A673 (cell line): ENCODE results near the gene ZNRF3. TPM values are rescaled to one million over a fixed set of nuclear protein-coding genes. Genes with fewer than 3 reads are reported as not detected.
A peak's percentile ranks its signal among the peaks of the same experiment; 100 is the strongest.

Source experiments
- BruUV-seq: library from RNA; stranded (reverse); fragments of 400-500 nt; replicated peaks from 2 replicates; lab custom pipeline; 2021; lab: Mats Ljungman, UMichigan
- CTCF ChIA-PET: fragments of 300-600 bp; sonication (Branson Sonifier 250); formaldehyde crosslinking; loops from one replicate; lab custom pipeline; 2022; ENCODE audit warnings: antibody characterized with exemption; lab: Charles Lee
- POLR2A ChIA-PET: fragments of 300-600 bp; sonication (Branson Sonifier 250); formaldehyde crosslinking; loops from one replicate; lab custom pipeline; 2022; ENCODE audit warnings: antibody characterized with exemption; ENCODE audit not compliant: low non-redundant PET; lab: Charles Lee
- DNase-seq: peaks from one replicate; pipeline ENCODE4 v3.0.0-alpha.2; 2015; ENCODE audit warnings: low spot score
- H3K27ac ChIP-seq: fragments of 200-600 bp; sonication (generic); 2 replicates; pipeline ENCODE4 v1.5.1; 2016; ENCODE audit warnings: mixed run types, low read depth, mild to moderate bottlenecking, mixed read lengths, antibody characterized with exemption, low read length; ENCODE audit not compliant: poor library complexity, severe bottlenecking
- H3K27me3 ChIP-seq: fragments of 200-600 bp; sonication (generic); replicated peaks from 2 replicates; pipeline ENCODE4 v1.6.1; 2017; ENCODE audit warnings: mixed run types, low read depth, mild to moderate bottlenecking, mixed read lengths, antibody characterized with exemption, low read length; ENCODE audit not compliant: insufficient read depth, poor library complexity
- H3K36me3 ChIP-seq: fragments of 200-600 bp; sonication (generic); 2 replicates; pipeline ENCODE4 v1.6.1; 2016; ENCODE audit warnings: mixed run types, mild to moderate bottlenecking, mixed read lengths, antibody characterized with exemption, low read length; ENCODE audit not compliant: insufficient read depth, poor library complexity, severe bottlenecking
- H3K4me1 ChIP-seq: fragments of 200-600 bp; sonication (generic); 2 replicates; pipeline ENCODE4 v1.6.1; 2017; ENCODE audit warnings: mixed run types, mild to moderate bottlenecking, mixed read lengths, antibody characterized with exemption, low read length; ENCODE audit not compliant: insufficient read depth, poor library complexity, severe bottlenecking
- H3K4me3 ChIP-seq: fragments of 200-600 bp; sonication (generic); 2 replicates; pipeline ENCODE4 v1.5.1; 2016; ENCODE audit warnings: low read depth, mixed run types, mild to moderate bottlenecking, mixed read lengths, low read length; ENCODE audit not compliant: poor library complexity, severe bottlenecking
- H3K9me3 ChIP-seq: fragments of 200-600 bp; sonication (generic); 2 replicates; pipeline ENCODE4 v1.6.1; 2016; ENCODE audit warnings: mixed run types, low read depth, mild to moderate bottlenecking, mixed read lengths, antibody characterized with exemption, low read length; ENCODE audit not compliant: poor library complexity, severe bottlenecking
- EZH2 ChIP-seq: fragments of 200-600 bp; sonication (generic); IDR thresholded peaks from 2 replicates; pipeline ENCODE4 v1.6.1; 2017; ENCODE audit warnings: borderline replicate concordance, low read depth, mild to moderate bottlenecking, mixed read lengths, antibody characterized with exemption, low read length; ENCODE audit not compliant: poor library complexity, severe bottlenecking
- intact Hi-C: fragments of 100-400 bp; cut with micrococcal nuclease; formaldehyde crosslinking; loops from one replicate; pipeline ENCODE4 v1.10.0; 2022; ENCODE audit not compliant: unreplicated experiment
- total RNA-seq: library from RNA; stranded (reverse); gene quantifications from 2 replicates; pipeline ENCODE4 v1.2.3, GENCODE V29; 2021
- TF ChIP-seq, protein P1 (sequence below): fragments of 300-800, 200-600 bp; sonication (generic); conservative IDR thresholded peaks from 2 replicates; pipeline ENCODE4 v1.5.1; 2017; ENCODE audit warnings: low read depth, mild to moderate bottlenecking, antibody characterized with exemption, low read length, moderate library complexity, mixed read lengths

Gene ZNRF3
- total RNA-seq, 1 experiment from 2014 or later: 11.9 TPM

DNA sequence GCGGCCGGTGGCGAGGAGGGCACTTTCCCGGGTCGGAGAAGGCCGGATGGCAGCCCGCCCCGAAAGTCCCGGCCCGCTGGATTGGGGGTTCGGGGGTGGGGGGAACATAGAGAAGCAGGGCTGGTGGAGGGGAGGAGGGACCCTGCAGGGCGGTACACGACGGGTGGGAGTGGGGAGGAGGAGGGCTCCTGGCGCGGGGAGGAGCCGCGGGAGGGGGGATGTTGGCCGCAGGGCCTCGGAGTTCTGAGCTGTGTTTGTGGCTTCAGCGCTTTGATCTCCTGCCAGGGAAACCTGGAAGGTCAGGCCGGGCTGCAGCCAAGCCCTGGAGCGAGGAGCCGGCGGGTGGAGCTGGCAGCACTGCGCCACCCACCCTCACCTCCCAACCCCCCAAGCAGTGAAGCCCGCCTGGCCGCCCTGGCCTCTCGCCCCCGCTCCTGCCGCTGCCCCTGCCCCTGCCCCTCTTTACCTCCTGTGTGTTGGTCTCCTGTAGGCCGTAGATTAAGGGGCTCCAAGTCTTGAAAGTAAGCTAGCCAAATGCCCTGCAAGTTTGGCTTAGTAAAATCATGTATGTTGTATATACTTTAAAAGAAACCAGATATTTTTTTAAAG, 147.3 kb downstream of the ZNRF3 start:
- Histone ChIP-seq H3K9me3 (no peaks in the 10 kb centered on the region), H3K4me3 (peak overlapping the region; percentile 14), H3K27me3 (no peaks in the 10 kb centered on the region), H3K4me1 (peaks cover 7% of the 10 kb centered on the region), H3K36me3 (no peaks in the 10 kb centered on the region), H3K27ac (no peak overlapping the region)
- no peak for TF ChIP-seq EZH2
- TF ChIP-seq, protein P1, sequence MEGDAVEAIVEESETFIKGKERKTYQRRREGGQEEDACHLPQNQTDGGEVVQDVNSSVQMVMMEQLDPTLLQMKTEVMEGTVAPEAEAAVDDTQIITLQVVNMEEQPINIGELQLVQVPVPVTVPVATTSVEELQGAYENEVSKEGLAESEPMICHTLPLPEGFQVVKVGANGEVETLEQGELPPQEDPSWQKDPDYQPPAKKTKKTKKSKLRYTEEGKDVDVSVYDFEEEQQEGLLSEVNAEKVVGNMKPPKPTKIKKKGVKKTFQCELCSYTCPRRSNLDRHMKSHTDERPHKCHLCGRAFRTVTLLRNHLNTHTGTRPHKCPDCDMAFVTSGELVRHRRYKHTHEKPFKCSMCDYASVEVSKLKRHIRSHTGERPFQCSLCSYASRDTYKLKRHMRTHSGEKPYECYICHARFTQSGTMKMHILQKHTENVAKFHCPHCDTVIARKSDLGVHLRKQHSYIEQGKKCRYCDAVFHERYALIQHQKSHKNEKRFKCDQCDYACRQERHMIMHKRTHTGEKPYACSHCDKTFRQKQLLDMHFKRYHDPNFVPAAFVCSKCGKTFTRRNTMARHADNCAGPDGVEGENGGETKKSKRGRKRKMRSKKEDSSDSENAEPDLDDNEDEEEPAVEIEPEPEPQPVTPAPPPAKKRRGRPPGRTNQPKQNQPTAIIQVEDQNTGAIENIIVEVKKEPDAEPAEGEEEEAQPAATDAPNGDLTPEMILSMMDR: no peak
- POLR2A ChIA-PET: no interaction called here
- BruUV-seq: no TSS peak
- no peak for DNase-seq
- intact Hi-C loops: no loop called here
- CTCF ChIA-PET: no interaction called here

DNA sequence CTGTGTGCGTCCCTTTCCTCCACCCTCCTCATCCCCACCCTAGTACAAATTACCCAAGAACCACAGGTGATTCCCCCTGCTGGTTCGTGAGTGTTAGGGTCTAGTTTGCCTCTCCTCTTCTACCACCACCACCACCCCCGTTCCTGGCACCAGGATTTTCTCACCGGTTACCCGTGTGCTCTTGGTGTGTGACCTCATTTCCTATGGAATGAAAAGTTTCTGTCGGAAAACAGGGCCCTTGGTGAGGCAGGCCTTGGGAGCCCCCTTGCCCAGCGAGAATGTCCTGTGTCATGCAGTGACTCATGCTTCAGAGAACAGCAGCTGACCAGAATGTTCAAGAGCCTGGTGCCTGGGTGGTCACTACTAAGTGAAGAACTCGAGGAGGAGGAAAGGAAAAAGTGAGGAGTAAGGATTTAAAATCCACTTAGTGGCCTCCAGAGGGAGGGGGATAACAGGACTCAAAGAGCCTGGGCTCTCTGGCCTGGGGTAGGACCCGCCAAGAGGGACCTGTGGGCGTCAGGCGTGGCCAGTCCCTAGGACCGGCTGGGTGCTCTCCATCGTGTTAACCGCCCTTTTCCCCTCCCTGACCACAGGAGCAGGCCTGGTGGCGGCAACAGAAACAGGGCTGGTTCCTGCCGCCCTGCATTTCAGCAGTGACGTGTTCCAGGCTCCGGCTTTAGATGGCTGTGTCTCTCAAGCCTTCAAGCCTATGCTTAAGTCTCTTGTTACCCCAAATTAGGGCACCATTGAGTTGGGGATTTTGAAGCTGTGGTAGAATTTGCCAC, 148.0 kb downstream of the ZNRF3 start:
- no TSS peak for BruUV-seq
- Histone ChIP-seq H3K27ac (no peak overlapping the region), H3K4me1 (peaks cover 7% of the 10 kb centered on the region), H3K36me3 (no peaks in the 10 kb centered on the region), H3K27me3 (no peaks in the 10 kb centered on the region), H3K4me3 (no peak overlapping the region), H3K9me3 (no peaks in the 10 kb centered on the region)
- ChIA-PET POLR2A (no interaction called here), CTCF (no interaction called here)
- DNase-seq: peak; percentile 9
- TF ChIP-seq EZH2: no peak
- TF ChIP-seq, protein P1: no peak
- intact Hi-C loops: no loop called here

DNA sequence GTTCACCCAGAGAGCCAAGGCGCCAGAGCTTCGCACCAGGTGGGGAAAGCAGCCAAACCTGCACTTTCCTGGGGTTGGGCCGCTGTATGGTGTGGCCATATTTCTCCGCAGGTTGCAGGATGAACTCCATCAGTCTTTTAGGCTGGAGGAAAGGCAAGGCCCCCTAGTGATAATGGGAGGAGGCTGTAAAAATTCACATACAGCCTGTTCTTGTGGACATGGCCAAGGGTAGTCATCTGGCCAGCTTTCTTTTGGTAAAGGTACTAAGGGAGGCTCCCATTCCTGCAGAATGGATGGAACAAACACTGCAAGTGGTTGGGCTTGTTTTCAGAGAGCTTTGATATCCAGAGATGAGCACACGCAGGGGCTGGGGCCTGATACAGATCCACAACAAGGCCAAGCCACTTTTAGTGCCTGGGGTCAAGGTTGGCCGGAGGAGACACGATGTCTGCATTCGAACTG, 148.7 kb downstream of the ZNRF3 start:
- H3K27ac ChIP-seq: no peak overlapping the region
- H3K36me3 ChIP-seq: no peaks in the 10 kb centered on the region
- POLR2A ChIA-PET: no interaction called here
- no TSS peak for BruUV-seq
- no peak for TF ChIP-seq EZH2
- TF ChIP-seq, protein P1: no peak
- H3K4me1 ChIP-seq: peaks cover 7% of the 10 kb centered on the region
- intact Hi-C loops: no loop called here
- no peaks in the 10 kb centered on the region for H3K27me3 ChIP-seq
- no peak for DNase-seq
- no peaks in the 10 kb centered on the region for H3K9me3 ChIP-seq
- H3K4me3 ChIP-seq: no peak overlapping the region
- CTCF ChIA-PET: no interaction called here
